Tibial artery (tissue), 4 donors: ENCODE measurements around the gene L3MBTL4.

Experiments
- DNase-seq, 2 donors: peaks; one replicate each; pipeline ENCODE4 v3.0.0-alpha.2; 2019
- H3K27ac ChIP-seq, 2 donors: fragments of 200-600 bp; sonication (generic) in 1 of 2; 1 replicate in 1 of 2; 2 replicates in 1 of 2; pipeline ENCODE4 v1.5.1; 2018 to 2019; ENCODE audit warnings: mild to moderate bottlenecking in 1 of 2
- H3K27me3 ChIP-seq, 2 donors: fragments of 200-600 bp; sonication (generic) in 1 of 2; one replicate each; pipeline versions ENCODE4 v1.5.1 to v1.6.0; 2016 to 2019
- H3K36me3 ChIP-seq, 3 donors: fragments of 200-600 bp; sonication (generic) in 2 of 3; one replicate each; pipeline ENCODE4 v1.5.1; 2016 to 2019; ENCODE audit warnings: mild to moderate bottlenecking in 2 of 3
- H3K4me1 ChIP-seq, 4 donors: fragments of 200-600 bp; sonication (generic) in 2 of 4; 1 replicate in 3 of 4; 2 replicates in 1 of 4; pipeline ENCODE4 v1.5.1; 2016 to 2019
- H3K4me3 ChIP-seq, 2 donors: fragments of 200-600 bp; sonication (generic) in 1 of 2; 1 replicate in 1 of 2; 2 replicates in 1 of 2; pipeline ENCODE4 v1.5.1; 2018 to 2019; ENCODE audit warnings: mild to moderate bottlenecking in 2 of 2
- H3K9me3 ChIP-seq, 3 donors: fragments of 200-600 bp; sonication (generic) in 1 of 3; one replicate each; pipeline ENCODE4 v1.5.1; 2016 to 2019
- intact Hi-C: fragments of 100-400 bp; cut with DNase I; formaldehyde crosslinking; loops from one replicate; pipeline ENCODE4 v1.15.0; 2023; ENCODE audit warnings: low total_unique reads
- TF ChIP-seq, protein P1 (sequence below), 2 experiments: fragments of 200-600 bp in 1 of 2; fragments of 450-650 bp in 1 of 2; IDR thresholded peaks; one replicate each; pipeline ENCODE4 v1.5.1; 2017 to 2019; ENCODE audit warnings: antibody characterized with exemption in 2 of 2, mild to moderate bottlenecking in 1 of 2, moderate library complexity in 1 of 2

Gene L3MBTL4

DNA sequence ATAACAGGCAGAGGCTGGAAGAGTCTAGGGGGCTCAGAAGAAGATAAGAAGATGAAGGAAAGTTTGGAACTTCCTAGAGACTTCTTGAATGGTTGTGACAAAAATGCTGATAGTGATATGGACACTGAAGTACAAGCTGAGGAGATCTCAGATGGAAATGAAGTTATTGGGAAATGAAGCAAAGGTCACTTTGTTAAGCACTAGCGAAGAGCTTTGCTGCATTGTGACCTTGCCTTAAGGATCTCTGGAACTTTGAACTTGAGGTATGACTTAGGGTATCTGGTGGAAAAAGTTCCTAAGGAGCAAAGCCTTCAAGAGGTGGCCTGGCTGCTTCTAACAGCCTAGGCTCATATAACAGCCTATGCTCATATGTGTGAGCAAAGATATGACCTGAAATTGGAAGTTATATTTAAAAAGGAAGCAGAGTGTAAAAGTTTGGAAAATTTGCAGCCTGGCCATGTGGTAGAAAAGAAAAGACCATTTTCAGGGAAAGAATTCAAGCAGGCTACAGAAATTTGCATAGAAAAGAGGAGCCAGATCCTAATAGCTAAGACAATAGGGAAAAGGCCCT, 91.3 kb downstream of the L3MBTL4 start:
- Histone ChIP-seq H3K4me3 (no peak overlapping the region), H3K27ac (no peak overlapping the region), H3K27me3 (no peaks in the 10 kb centered on the region), H3K36me3 (no peaks in the 10 kb centered on the region), H3K9me3 (peaks cover 0 to 24% (median 18%) of the 10 kb centered on the region in 3 donors), H3K4me1 (no peaks in the 10 kb centered on the region)
- intact Hi-C loops, result no loop called here
- TF ChIP-seq, protein P1, sequence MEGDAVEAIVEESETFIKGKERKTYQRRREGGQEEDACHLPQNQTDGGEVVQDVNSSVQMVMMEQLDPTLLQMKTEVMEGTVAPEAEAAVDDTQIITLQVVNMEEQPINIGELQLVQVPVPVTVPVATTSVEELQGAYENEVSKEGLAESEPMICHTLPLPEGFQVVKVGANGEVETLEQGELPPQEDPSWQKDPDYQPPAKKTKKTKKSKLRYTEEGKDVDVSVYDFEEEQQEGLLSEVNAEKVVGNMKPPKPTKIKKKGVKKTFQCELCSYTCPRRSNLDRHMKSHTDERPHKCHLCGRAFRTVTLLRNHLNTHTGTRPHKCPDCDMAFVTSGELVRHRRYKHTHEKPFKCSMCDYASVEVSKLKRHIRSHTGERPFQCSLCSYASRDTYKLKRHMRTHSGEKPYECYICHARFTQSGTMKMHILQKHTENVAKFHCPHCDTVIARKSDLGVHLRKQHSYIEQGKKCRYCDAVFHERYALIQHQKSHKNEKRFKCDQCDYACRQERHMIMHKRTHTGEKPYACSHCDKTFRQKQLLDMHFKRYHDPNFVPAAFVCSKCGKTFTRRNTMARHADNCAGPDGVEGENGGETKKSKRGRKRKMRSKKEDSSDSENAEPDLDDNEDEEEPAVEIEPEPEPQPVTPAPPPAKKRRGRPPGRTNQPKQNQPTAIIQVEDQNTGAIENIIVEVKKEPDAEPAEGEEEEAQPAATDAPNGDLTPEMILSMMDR (IDR thresholded peaks at IDR 0.05), result no peak
- no peak for DNase-seq

DNA sequence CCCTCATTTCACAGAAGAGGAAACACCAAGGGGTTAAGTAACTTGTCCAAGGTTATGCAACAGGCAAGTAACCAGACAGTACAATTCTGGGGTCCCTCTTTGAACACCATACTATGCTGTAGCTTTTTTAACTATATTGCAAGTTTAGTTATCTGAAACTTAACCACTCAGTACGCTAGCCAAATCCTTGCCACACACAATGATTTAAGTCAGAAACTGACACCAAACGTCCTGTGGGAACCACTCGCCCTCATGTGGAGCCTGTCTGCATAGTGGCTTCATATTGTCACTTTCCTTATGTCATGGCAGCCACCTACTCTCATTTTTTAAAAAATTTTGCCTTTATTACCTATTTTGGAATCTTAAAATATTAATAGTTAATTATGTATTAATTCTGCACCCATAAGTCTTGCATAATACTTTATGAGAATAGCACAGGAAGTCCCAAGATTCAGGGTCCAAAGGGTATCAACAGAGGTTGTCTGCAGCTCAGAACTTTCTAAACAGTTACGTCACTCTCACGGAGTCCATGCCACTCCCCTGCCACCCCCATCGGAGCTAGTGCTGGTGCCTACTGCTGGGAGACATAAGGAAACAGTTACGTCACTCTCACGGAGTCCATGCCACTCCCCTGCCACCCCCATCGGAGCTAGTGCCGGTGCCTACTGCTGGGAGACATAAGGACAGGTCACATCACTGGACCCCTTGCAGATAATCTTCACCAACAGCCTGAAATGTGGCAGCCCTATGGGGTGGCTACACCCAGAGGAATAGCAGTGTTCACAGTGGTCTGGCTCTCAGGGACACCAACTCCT, 99.0 kb downstream of the L3MBTL4 start:
- Histone ChIP-seq H3K4me3 (no peak overlapping the region), H3K27me3 (no peaks in the 10 kb centered on the region), H3K36me3 (no peaks in the 10 kb centered on the region), H3K4me1 (no peaks in the 10 kb centered on the region), H3K27ac (no peak overlapping the region), H3K9me3 (peaks cover 0 to 4% (median 0%) of the 10 kb centered on the region in 3 donors)
- no peak for DNase-seq
- TF ChIP-seq, protein P1 (IDR thresholded peaks at IDR 0.05), result no peak
- intact Hi-C loops, result no loop called here

DNA sequence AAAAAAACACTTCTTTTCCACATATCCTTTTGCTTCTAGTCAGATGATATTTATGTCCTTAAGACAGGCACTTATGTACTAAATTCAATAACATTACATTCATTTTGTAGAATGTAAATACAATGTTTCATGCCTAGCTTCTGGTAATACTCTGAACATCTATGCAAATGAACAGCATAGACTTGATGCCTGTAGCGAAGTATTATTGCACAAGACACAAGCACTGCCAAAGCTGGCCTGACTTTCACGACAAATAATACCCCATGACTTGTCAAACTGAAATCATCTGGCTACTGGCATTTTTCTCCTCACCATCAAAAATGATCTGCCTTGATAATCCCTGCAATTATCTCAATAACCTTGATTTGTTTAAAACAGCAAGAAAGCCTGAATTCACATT, 101.3 kb downstream of the L3MBTL4 start:
- DNase-seq, result no peak
- intact Hi-C loops, result no loop called here
- H3K9me3 ChIP-seq, result peaks cover 0 to 4% (median 0%) of the 10 kb centered on the region in 3 donors
- no peak overlapping the region for H3K4me3 ChIP-seq
- H3K27ac ChIP-seq, result no peak overlapping the region
- no peaks in the 10 kb centered on the region for H3K27me3 ChIP-seq
- H3K4me1 ChIP-seq, result no peaks in the 10 kb centered on the region
- no peaks in the 10 kb centered on the region for H3K36me3 ChIP-seq
- TF ChIP-seq, protein P1 (IDR thresholded peaks at IDR 0.05), result no peak

DNA sequence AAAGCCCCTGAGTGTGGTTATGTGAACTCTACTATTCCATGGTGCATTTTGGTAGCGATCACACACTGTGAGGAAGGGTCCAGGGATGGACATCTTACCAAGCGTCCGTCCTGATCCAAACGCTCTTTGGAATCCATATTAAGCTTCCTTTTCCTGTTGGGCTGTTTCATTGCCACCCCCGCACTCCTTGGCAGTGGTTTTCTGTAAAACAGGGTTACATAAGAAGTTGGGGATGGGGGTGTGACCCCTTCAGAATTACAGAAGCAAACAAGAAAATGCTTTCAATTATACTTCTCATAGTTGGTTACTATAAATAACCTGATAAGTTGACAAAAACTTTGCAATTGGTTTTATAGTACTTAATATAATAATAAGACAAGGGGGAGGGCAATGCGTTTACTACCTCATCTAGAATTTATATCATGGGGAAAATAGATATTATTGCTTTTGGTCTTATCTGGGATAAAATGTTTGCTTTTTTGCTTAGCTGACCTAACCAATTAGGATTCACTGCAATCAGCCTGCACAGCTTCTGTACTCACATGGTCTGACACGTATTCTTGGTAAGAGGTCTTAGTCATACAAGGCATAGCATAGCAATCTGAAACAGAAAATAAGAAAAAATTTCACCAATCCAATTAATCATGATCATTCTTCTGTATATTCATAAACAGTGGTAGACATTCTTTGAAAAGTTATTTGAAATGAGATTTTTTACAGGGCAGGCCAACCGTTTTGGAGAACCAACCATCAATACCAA, 103.1 kb downstream of the L3MBTL4 start:
- H3K27ac ChIP-seq, result no peak overlapping the region
- H3K27me3 ChIP-seq, result no peaks in the 10 kb centered on the region
- no peak for DNase-seq
- H3K9me3 ChIP-seq, result no peaks in the 10 kb centered on the region
- H3K4me1 ChIP-seq, result no peaks in the 10 kb centered on the region
- TF ChIP-seq, protein P1 (IDR thresholded peaks at IDR 0.05), result no peak
- intact Hi-C loops, result no loop called here
- H3K4me3 ChIP-seq, result no peak overlapping the region
- H3K36me3 ChIP-seq, result no peaks in the 10 kb centered on the region

DNA sequence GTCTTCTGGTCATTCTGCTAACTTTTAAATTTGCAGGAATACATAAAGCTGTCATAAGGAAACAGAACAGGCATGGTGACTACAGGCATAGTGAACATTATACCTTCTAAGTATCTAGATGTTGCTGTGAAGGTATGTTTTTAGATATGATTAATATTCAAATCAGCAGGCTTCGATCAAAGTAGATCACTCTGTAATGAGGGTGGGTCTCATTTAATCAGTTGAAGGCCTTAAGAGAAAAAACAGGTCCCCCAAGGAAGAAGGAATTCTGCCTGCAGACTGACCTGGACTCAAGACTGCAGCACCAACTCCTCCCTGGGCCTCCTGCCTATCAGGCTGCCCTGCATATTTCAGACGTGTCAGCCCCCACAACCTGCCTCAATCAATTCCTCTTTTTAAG, 104.0 kb downstream of the L3MBTL4 start:
- Histone ChIP-seq H3K27ac (no peak overlapping the region), H3K9me3 (no peaks in the 10 kb centered on the region), H3K4me3 (no peak overlapping the region), H3K36me3 (no peaks in the 10 kb centered on the region), H3K4me1 (no peaks in the 10 kb centered on the region), H3K27me3 (no peaks in the 10 kb centered on the region)
- TF ChIP-seq, protein P1 (IDR thresholded peaks at IDR 0.05), result no peak
- DNase-seq, result no peak
- intact Hi-C loops, result no loop called here
